Measurements from ENCODE around the gene LRRC28.
"Not testable (repeated sequence)": the region's sequence is repeated elsewhere in the genome, so short reads cannot be mapped to it uniquely, and the experiment has no call there.

LRRC28 gene

GRCh38 chr15:99396375-99396774, 145.1 kb downstream of the LRRC28 start:
- DNase-seq (ENCODE audit: low spot score) = no peak

- no peak for DNase-seq (ENCODE audit: low spot score)
These were observed 147.8 kb downstream of the LRRC28 start for GRCh38 chr15:99399061-99399460.

DNA sequence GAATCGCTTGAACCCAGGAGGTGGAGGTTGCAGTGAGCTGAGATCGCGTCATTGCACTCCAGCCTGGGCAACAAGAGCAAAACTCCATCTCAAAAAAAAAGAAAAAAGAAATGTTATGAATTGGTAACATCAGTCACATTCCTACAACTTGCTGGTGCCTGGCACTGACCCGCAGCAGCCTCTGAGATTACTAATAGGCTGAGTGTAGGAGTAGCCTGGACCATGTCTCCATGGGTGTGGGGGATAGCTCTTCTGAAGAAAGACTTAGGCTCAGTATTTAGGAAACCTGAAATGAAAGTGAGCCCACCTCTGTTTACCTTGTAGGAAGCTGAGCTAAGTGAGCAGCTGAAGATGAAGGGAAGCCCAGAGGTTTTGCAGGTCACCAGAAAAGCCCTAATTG, 148.3 kb downstream of the LRRC28 start:
- no peak for DNase-seq (ENCODE audit: low spot score)

GRCh38 chr15:99401216-99401615, 149.9 kb downstream of the LRRC28 start:
- not testable (repeated sequence) for DNase-seq (ENCODE audit: low spot score)

DNA sequence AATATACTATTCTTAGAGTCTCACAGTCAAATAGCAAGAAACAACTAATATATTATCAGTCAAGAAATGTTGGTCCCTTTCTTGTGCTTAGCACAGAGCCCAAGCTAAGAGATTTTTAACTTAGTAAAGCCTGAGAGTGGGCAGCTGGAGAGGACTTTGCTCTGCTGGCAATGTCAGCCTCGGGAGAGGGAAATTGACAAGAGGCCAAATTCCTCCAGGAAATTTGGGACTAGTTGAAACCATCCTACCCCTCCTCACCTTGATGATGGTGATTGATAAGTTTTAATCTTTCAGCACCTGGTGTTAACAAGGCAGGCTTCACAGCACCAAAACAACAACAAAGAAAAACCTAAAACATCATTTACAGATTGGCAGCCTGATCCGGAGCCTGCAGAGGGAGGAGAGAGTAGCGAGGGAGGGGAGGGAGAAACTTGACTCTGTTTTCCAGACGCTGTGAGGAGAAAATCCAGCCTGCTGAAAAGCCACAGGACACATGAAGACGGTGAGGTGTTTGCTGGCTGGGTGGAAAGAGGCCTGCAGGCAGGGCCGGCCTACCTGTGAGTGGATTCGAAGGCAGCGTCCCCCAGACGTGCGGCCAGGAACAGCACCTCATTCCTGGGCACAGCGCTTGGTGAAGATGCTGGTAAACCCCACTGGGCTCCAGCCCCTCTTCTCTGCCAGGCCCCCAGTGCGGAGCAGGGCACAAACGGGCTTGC, 150.9 kb downstream of the LRRC28 start:
- DNase-seq (ENCODE audit: low spot score) = no peak

GRCh38 chr15:99403597-99403996, 152.3 kb downstream of the LRRC28 start:
- no peak for DNase-seq (ENCODE audit: low spot score)

GRCh38 chr15:99404454-99404853, 153.2 kb downstream of the LRRC28 start:
- no peak for DNase-seq (ENCODE audit: low spot score)

- DNase-seq (ENCODE audit: low spot score) = no peak
These were observed 154.8 kb downstream of the LRRC28 start for GRCh38 chr15:99406120-99406519.

DNA sequence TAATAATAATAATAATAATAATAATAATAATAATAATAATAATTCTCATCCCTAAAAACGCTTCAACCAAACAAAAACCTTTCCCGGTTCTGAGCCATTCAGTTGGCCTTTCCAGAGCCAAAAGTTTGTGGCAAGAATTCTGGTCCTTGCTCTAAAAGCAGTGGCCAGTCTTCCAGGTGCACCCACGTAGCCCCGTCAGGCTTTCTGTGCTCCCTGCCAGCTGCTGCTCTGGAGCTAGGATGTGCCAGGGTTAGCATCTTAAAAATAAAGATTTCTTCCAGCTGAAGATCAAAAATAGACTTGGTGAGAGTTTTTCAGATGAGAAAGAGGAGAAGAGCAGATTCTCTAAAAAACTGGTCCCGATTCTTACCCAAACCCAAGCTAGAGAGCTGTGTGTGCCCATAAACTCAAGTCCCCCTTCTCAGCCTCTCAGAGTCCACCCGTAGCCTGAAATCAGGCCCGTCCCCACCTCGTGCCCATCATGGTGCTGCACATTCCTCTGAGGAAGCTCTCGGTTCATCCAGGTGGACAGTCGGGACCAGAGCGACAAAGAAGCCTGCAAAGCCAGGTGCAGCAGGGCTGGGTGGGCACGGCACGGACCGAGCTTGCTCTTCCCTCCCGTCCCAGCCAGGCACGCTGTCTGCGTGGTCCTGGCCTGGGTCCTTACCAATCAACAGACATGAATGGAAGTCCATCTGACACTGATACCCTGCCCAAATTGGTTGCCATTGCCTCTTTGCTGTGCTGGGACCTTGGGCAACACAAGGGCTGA, 155.6 kb downstream of the LRRC28 start:
- DNase-seq (ENCODE audit: low spot score) = no peak

- no peak for DNase-seq (ENCODE audit: low spot score)
These were observed 156.4 kb downstream of the LRRC28 start for GRCh38 chr15:99407716-99408115.

- DNase-seq (ENCODE audit: low spot score) = no peak
These were observed 157.2 kb downstream of the LRRC28 start for GRCh38 chr15:99408236-99409096.

DNA sequence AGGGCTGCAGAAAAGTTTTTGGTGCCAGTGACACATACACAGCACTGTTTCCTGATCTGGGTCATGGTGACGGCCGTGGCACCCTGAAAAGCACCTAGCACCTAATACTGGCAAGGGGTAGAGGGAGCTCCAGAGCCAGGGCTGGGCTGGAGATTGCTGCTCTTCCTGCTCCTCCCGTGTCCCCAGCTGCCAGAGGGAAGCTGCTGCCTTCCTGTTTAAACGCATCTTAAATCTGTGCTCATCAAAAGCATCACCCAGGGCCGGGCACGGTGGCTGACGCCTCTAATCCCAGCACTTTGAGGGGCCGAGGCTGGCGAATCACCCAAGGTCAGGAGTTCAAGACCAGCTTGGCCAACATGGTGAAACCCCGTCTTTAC, 157.8 kb downstream of the LRRC28 start:
- DNase-seq (ENCODE audit: low spot score) = peak; percentile 54

GRCh38 chr15:99409560-99409959, 158.3 kb downstream of the LRRC28 start:
- DNase-seq (ENCODE audit: low spot score) = no peak

DNA sequence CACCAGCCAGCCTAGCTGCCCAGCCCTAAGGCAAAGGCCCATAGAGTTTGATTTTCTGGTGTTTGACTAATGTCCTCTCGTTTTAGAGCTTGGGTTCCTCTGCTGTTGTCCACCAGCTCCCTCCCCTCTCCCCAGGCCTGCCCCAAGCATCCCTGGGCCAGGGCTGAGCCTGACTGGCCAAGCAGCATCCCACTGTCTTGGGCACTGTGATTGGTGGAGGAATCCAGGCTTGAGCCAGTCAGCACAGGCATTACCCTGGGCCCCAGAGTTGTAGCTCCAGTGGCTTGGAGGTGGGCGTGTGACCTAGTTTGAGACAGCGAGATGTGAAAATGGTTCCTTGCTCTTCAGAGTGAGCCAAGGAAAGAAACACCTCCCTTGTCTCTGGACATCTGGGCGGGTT, 159.2 kb downstream of the LRRC28 start:
- DNase-seq (ENCODE audit: low spot score) = no peak

- DNase-seq (ENCODE audit: low spot score) = no peak
These were observed 160.0 kb downstream of the LRRC28 start for GRCh38 chr15:99411234-99411633.

- no peak for DNase-seq (ENCODE audit: low spot score)
These were observed 160.8 kb downstream of the LRRC28 start for GRCh38 chr15:99412082-99412481.

- no peak for DNase-seq (ENCODE audit: low spot score)
These were observed 161.3 kb downstream of the LRRC28 start for GRCh38 chr15:99412626-99413025.

DNA sequence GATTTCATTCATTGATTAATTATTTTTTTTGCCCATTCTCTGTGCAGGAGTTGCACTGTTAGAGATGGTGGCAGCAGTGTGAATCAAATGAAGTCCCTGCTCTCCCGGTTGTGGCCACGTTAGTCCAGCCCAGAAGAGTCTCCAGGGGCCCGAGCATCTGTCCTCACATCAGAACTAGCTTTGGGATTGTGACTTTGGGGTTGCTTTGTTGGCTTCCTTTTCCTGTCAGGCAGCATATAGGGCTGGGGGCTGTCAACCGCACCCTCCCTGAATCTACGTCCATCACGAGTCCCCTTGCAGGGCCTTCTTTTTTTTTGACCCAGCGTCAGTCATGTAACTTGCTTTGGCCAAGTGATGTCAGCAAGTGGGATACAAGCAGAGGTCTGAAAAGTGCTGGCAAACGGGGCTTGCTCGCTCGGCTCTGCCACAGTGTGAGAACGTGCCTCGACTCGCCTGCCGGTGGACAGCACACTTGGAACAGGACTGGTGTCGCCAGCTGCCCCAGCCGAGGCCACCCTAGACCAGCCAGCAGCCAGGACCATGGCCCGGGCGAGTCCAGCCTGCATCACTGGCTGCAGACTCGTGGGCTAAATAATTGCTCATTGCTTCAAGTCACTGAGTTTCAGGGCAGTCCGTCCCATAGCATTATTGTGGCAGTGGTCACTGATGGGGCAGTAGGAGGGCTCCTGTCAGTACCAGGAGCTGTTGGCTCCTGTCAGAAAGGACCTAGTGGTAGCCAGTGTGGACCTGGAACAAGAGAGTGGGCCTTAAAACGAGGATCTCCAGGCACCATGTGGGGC, 162.9 kb downstream of the LRRC28 start:
- no peak for DNase-seq (ENCODE audit: low spot score)

- DNase-seq (ENCODE audit: low spot score) = no peak
These were observed 163.8 kb downstream of the LRRC28 start for GRCh38 chr15:99414755-99415731.
